Keratinocyte (primary cell): ENCODE measurements around the gene FMOD. TPM values are rescaled to one million over a fixed set of nuclear protein-coding genes. Genes with fewer than 3 reads are reported as not detected.

Source experiments
- DNase-seq: peaks from one replicate; pipeline ENCODE4 v3.0.0-alpha.2; 2011; ENCODE audit warnings: low read depth, missing footprints, low spot score
- FAIRE-seq: peaks from 2 replicates; lab custom pipeline; 2011; peaks lifted over from hg19 to GRCh38; lab: Jason Lieb, UNC
- H2AFZ ChIP-seq: 2 replicates; pipeline ENCODE4 v1.6.0; 2012; ENCODE audit warnings: low read length, control low read depth, inconsistent platforms; ENCODE audit not compliant: control insufficient read depth
- H3K27ac ChIP-seq: 2 replicates; pipeline ENCODE4 v1.5.1; 2011; ENCODE audit warnings: low read length; ENCODE audit not compliant: control insufficient read depth, insufficient read depth
- H3K27me3 ChIP-seq: 3 replicates; pipeline ENCODE4 v1.6.0; 2011; ENCODE audit warnings: low read length; ENCODE audit not compliant: control insufficient read depth, insufficient read depth; ENCODE audit errors: extremely low read depth
- H3K36me3 ChIP-seq, 2 experiments: 2 replicates in 1 of 2; 3 replicates in 1 of 2; pipeline ENCODE4 v1.5.1; 2011; ENCODE audit warnings: low read length in 2 of 2, mild to moderate bottlenecking in 1 of 2; ENCODE audit not compliant: control insufficient read depth in 2 of 2, insufficient read depth in 2 of 2; ENCODE audit errors: extremely low read depth in 1 of 2
- H3K4me1 ChIP-seq: 3 replicates; pipeline ENCODE4 v1.5.1; 2011; ENCODE audit warnings: low read length; ENCODE audit not compliant: control insufficient read depth, insufficient read depth; ENCODE audit errors: extremely low read depth
- H3K4me2 ChIP-seq: 3 replicates; pipeline ENCODE4 v1.6.0; 2011; ENCODE audit warnings: low read depth, low read length; ENCODE audit not compliant: control insufficient read depth, insufficient read depth; ENCODE audit errors: extremely low read depth
- H3K4me3 ChIP-seq, 3 experiments: fragments of 200-600 bp in 1 of 3; sonication (generic) in 1 of 3; 2 replicates in 2 of 3; 3 replicates in 1 of 3; pipeline ENCODE4 v1.5.1; 2011 to 2016; ENCODE audit warnings: low read length in 3 of 3, mild to moderate bottlenecking in 3 of 3, control low read depth in 2 of 3, inconsistent platforms in 1 of 3, low read depth in 1 of 3, mixed read lengths in 1 of 3, mixed run types in 1 of 3, moderate library complexity in 1 of 3; ENCODE audit not compliant: control insufficient read depth in 2 of 3, insufficient read depth in 2 of 3; ENCODE audit errors: extremely low read depth in 1 of 3
- H3K79me2 ChIP-seq: 2 replicates; pipeline ENCODE4 v1.6.0; 2012; ENCODE audit warnings: low read length; ENCODE audit not compliant: control insufficient read depth, insufficient read depth
- H3K9ac ChIP-seq: 3 replicates; pipeline ENCODE4 v1.6.0; 2011; ENCODE audit warnings: low read length; ENCODE audit not compliant: control insufficient read depth, insufficient read depth; ENCODE audit errors: extremely low read depth
- H3K9me1 ChIP-seq: 3 replicates; pipeline ENCODE4 v1.6.0; 2011; ENCODE audit warnings: low read length; ENCODE audit not compliant: control insufficient read depth, insufficient read depth; ENCODE audit errors: extremely low read depth
- H3K9me3 ChIP-seq: 2 replicates; pipeline ENCODE4 v1.5.1; 2012; ENCODE audit warnings: low read depth, low read length; ENCODE audit not compliant: control insufficient read depth
- H4K20me1 ChIP-seq: 3 replicates; pipeline ENCODE4 v1.6.0; 2011; ENCODE audit warnings: low read length; ENCODE audit not compliant: control insufficient read depth, insufficient read depth; ENCODE audit errors: extremely low read depth
- EZH2 ChIP-seq: IDR thresholded peaks from one replicate; pipeline ENCODE4 v1.6.1; 2012; ENCODE audit warnings: inconsistent platforms, mild to moderate bottlenecking, low read length, moderate library complexity
- dilution Hi-C: fragments of 300-500 bp; cut with MboI; formaldehyde crosslinking; loops from one replicate; pipeline ENCODE4 v1.7.0; 2020; ENCODE audit warnings: low sequenced_read_pairs; ENCODE audit not compliant: extremely low pct_ligation_motif_present
- polyA plus RNA-seq, 5 experiments: library from polyadenylated mRNA; depleted of rRNA in 3 of 5; stranded (reverse) in 3 of 5; stranded (forward) in 1 of 5; unstranded in 1 of 5; fragments of >200 nt; gene quantifications; 1 replicate in 1 of 5; 2 replicates in 3 of 5; 3 replicates in 1 of 5; pipeline versions ENCODE4 v1.2.1 to v1.2.3, GENCODE V29; 2011 to 2012; ENCODE audit warnings: missing spikeins in 2 of 5, low read depth in 1 of 5, low replicate concordance in 1 of 5
- TF ChIP-seq, protein P1 (sequence below), 3 experiments: IDR thresholded peaks in 1 of 3; conservative IDR thresholded peaks in 1 of 3; optimal IDR thresholded peaks in 1 of 3; 2 replicates in 2 of 3; 3 replicates in 1 of 3; pipeline versions ENCODE3 to v1.5.1; 2011; ENCODE audit warnings: low read length in 3 of 3, mild to moderate bottlenecking in 3 of 3, moderate library complexity in 2 of 3, control low read depth in 1 of 3, inconsistent platforms in 1 of 3; ENCODE audit not compliant: insufficient read depth in 2 of 3; ENCODE audit errors: extremely low read depth in 1 of 3

FMOD gene
- polyA plus RNA-seq, 1 donor (not counting 4 experiments of a cell fraction or from before 2014, with no cell fraction given) = 0.47 TPM

DNA sequence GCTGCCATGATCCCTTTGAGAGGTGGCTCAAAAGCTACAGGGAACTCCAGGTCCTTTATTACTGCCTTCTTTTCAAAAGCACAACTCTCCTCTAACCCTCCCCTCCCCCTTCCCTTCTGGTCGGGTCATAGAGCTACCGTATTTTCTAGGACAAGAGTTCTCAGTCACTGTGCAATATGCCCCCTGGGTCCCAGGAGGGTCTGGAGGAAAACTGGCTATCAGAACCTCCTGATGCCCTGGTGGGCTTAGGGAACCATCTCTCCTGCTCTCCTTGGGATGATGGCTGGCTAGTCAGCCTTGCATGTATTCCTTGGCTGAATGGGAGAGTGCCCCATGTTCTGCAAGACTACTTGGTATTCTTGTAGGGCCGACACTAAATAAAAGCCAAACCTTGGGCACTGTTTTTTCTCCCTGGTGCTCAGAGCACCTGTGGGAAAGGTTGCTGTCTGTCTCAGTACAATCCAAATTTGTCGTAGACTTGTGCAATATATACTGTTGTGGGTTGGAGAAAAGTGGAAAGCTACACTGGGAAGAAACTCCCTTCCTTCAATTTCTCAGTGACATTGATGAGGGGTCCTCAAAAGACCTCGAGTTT, 42.5 kb downstream of the FMOD start:
- Histone ChIP-seq H4K20me1 (peaks cover 22% of the 10 kb centered on the region), H3K27me3 (no peaks in the 10 kb centered on the region), H3K27ac (no peak overlapping the region), H3K4me3 (peak overlapping the region in 1 of 3 experiments; percentile 92), H3K4me1 (peaks cover 34% of the 10 kb centered on the region), H3K4me2 (peak overlapping the region; percentile 93), H2AFZ (no peak overlapping the region), H3K9ac (no peak overlapping the region), H3K36me3 (peaks cover 14 to 15% of the 10 kb centered on the region in 2 experiments), H3K79me2 (peaks cover 33% of the 10 kb centered on the region), H3K9me1 (peaks cover 2% of the 10 kb centered on the region), H3K9me3 (no peaks in the 10 kb centered on the region)
- FAIRE-seq = no peak
- TF ChIP-seq EZH2 = no peak
- TF ChIP-seq, protein P1, sequence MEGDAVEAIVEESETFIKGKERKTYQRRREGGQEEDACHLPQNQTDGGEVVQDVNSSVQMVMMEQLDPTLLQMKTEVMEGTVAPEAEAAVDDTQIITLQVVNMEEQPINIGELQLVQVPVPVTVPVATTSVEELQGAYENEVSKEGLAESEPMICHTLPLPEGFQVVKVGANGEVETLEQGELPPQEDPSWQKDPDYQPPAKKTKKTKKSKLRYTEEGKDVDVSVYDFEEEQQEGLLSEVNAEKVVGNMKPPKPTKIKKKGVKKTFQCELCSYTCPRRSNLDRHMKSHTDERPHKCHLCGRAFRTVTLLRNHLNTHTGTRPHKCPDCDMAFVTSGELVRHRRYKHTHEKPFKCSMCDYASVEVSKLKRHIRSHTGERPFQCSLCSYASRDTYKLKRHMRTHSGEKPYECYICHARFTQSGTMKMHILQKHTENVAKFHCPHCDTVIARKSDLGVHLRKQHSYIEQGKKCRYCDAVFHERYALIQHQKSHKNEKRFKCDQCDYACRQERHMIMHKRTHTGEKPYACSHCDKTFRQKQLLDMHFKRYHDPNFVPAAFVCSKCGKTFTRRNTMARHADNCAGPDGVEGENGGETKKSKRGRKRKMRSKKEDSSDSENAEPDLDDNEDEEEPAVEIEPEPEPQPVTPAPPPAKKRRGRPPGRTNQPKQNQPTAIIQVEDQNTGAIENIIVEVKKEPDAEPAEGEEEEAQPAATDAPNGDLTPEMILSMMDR (optimal IDR thresholded peaks at IDR 0.05 in 1 of 3, IDR thresholded peaks at IDR 0.05 in 1 of 3, conservative IDR thresholded peaks at IDR 0.05 in 1 of 3; ENCODE audit: extremely low read depth in 1 of 3, insufficient read depth in 2 of 3, low read length in 3 of 3) = no peak
- no peak for DNase-seq
- dilution Hi-C loops = no loop called here

- H3K27me3 ChIP-seq = no peaks in the 10 kb centered on the region
- H3K4me2 ChIP-seq = peak overlapping the region; percentile 93
- no peaks in the 10 kb centered on the region for H3K9me3 ChIP-seq
- FAIRE-seq (no peak), DNase-seq (no peak)
- H3K9me1 ChIP-seq = peaks cover 2% of the 10 kb centered on the region
- H3K79me2 ChIP-seq = peaks cover 33% of the 10 kb centered on the region
- H4K20me1 ChIP-seq = peaks cover 22% of the 10 kb centered on the region
- no peak overlapping the region for H3K27ac ChIP-seq
- H3K36me3 ChIP-seq = peaks cover 14 to 15% of the 10 kb centered on the region in 2 experiments
- H3K4me1 ChIP-seq = peaks cover 41% of the 10 kb centered on the region
- peak overlapping the region; percentile 78 to 92 (median 81) for H3K4me3 ChIP-seq
- no peak for TF ChIP-seq EZH2
- TF ChIP-seq, protein P1 (optimal IDR thresholded peaks at IDR 0.05 in 1 of 3, IDR thresholded peaks at IDR 0.05 in 1 of 3, conservative IDR thresholded peaks at IDR 0.05 in 1 of 3; ENCODE audit: extremely low read depth in 1 of 3, insufficient read depth in 2 of 3, low read length in 3 of 3) = no peak
- dilution Hi-C loops = no loop called here
- no peak overlapping the region for H2AFZ ChIP-seq
- H3K9ac ChIP-seq = peak overlapping the region; percentile 11
Measured at GRCh38 chr1:203307641-203308126, 43.2 kb downstream of the FMOD start.
